GM23248 (cell line): ENCODE data around the gene SERINC2.

ENCODE experiments used
- EZH2 ChIP-seq: fragments of 200-600 bp; sonication (generic); IDR thresholded peaks from 2 replicates; pipeline ENCODE4 v1.6.1; 2018; ENCODE audit warnings: antibody characterized with exemption, mild to moderate bottlenecking; ENCODE audit not compliant: insufficient read depth, poor library complexity, severe bottlenecking
- EZH2phosphoT487 ChIP-seq: fragments of 200-600 bp; sonication (generic); IDR thresholded peaks from 2 replicates; pipeline ENCODE4 v1.6.1; 2018; ENCODE audit warnings: antibody characterized with exemption, moderate library complexity, mild to moderate bottlenecking, low read depth; ENCODE audit not compliant: insufficient read depth

- TF ChIP-seq EZH2phosphoT487: no peak
- no peak for TF ChIP-seq EZH2
Observed at GRCh38 chr1:31398246-31398645, 14.8 kb upstream of the SERINC2 start.
